OCI-LY1 (cell line): ENCODE measurements around the gene IRF2BP1.

Source experiments
- H2AFZ ChIP-seq: fragments of 200-600 bp; sonication (generic), shearing (Covaris generic); 2 replicates; pipeline ENCODE4 v1.6.0; 2014; ENCODE audit warnings: antibody characterized with exemption, mild to moderate bottlenecking, low read length
- H3F3A ChIP-seq: fragments of 200-600 bp; sonication (generic), shearing (Covaris generic); 2 replicates; pipeline ENCODE4 v1.6.0; 2014; ENCODE audit warnings: mild to moderate bottlenecking, antibody characterized with exemption, low read length, moderate library complexity; ENCODE audit not compliant: insufficient read depth
- H3K27ac ChIP-seq: fragments of 200-600 bp; sonication (generic); 2 replicates; pipeline ENCODE4 v1.5.1; 2014; ENCODE audit warnings: low read length, mixed run types, mild to moderate bottlenecking, low read depth; ENCODE audit not compliant: poor library complexity, severe bottlenecking
- H3K27me3 ChIP-seq: fragments of 200-600 bp; sonication (generic); 2 replicates; pipeline ENCODE4 v1.6.0; 2014; ENCODE audit warnings: antibody characterized with exemption, mild to moderate bottlenecking, low read length, moderate library complexity; ENCODE audit not compliant: insufficient read depth
- H3K36me3 ChIP-seq: fragments of 200-600 bp; sonication (generic); 2 replicates; pipeline ENCODE4 v1.6.1; 2014; ENCODE audit warnings: mild to moderate bottlenecking, antibody characterized with exemption, low read length, moderate library complexity, mixed read lengths; ENCODE audit not compliant: insufficient read depth
- H3K4me1 ChIP-seq: fragments of 200-600 bp; sonication (generic); 2 replicates; pipeline ENCODE4 v1.5.1; 2014; ENCODE audit warnings: mild to moderate bottlenecking, low read length, moderate library complexity; ENCODE audit not compliant: insufficient read depth, severe bottlenecking
- H3K4me2 ChIP-seq: fragments of 200-600 bp; sonication (generic), shearing (Covaris generic); 2 replicates; pipeline ENCODE4 v1.6.1; 2014; ENCODE audit warnings: low read length
- H3K4me3 ChIP-seq: fragments of 200-600 bp; sonication (generic); 2 replicates; pipeline ENCODE4 v1.5.1; 2014; ENCODE audit warnings: low read length, low read depth, mild to moderate bottlenecking, mixed read lengths; ENCODE audit not compliant: poor library complexity, severe bottlenecking
- H3K79me2 ChIP-seq: fragments of 200-600 bp; shearing (Covaris generic); 2 replicates; pipeline ENCODE4 v1.6.1; 2016; ENCODE audit warnings: mixed run types, low read length, mixed read lengths; ENCODE audit not compliant: insufficient read depth
- H3K9ac ChIP-seq: fragments of 200-600 bp; sonication (generic), shearing (Covaris generic); 2 replicates; pipeline ENCODE4 v1.6.1; 2014; ENCODE audit warnings: mild to moderate bottlenecking, low read length, mixed read lengths
- H3K9me2 ChIP-seq: fragments of 200-600 bp; sonication (generic), shearing (Covaris generic); 2 replicates; pipeline ENCODE4 v1.6.1; 2014; ENCODE audit warnings: low read depth, mild to moderate bottlenecking, low read length, mixed read lengths
- H3K9me3 ChIP-seq: fragments of 200-600 bp; shearing (Covaris generic); 2 replicates; pipeline ENCODE4 v1.6.1; 2014; ENCODE audit warnings: low read length, mixed read lengths
- H4K20me1 ChIP-seq: fragments of 200-600 bp; sonication (generic), shearing (Covaris generic); 2 replicates; pipeline ENCODE4 v1.6.0; 2016; ENCODE audit warnings: mild to moderate bottlenecking, low read length; ENCODE audit not compliant: insufficient read depth
- CTCF ChIP-seq: fragments of 200-600 bp; sonication (generic), shearing (Covaris generic); IDR thresholded peaks from 2 replicates; pipeline ENCODE4 v1.5.1; 2017; ENCODE audit warnings: mild to moderate bottlenecking, antibody characterized with exemption, low read length, moderate library complexity, mixed read lengths
- EZH2 ChIP-seq: fragments of 200-600 bp; sonication (generic), shearing (Covaris generic); IDR thresholded peaks from 2 replicates; pipeline ENCODE4 v1.8.0; 2017; ENCODE audit warnings: borderline replicate concordance, mixed run types, mild to moderate bottlenecking, antibody characterized with exemption, low read length, moderate library complexity, mixed read lengths

IRF2BP1 gene

GRCh38 chr19:45908956-45909355, 23.0 kb upstream of the IRF2BP1 start:
- H3K27ac ChIP-seq, result no peak overlapping the region
- no peaks in the 10 kb centered on the region for H3K4me1 ChIP-seq
- no peak overlapping the region for H3K9ac ChIP-seq

GRCh38 chr19:45906221-45906620, 20.3 kb upstream of the IRF2BP1 start:
- H3K27me3 ChIP-seq, result peaks cover under 1% of the 10 kb centered on the region; the same call in 1 of the 2 replicates

More at GRCh38 chr19:45908956-45909355, 23.0 kb upstream of the IRF2BP1 start:
- Histone ChIP-seq H4K20me1 (no peaks in the 10 kb centered on the region), H3K36me3 (no peaks in the 10 kb centered on the region; the same call in 1 of the 2 replicates), H3F3A (no peaks in the 10 kb centered on the region), H3K4me3 (no peak overlapping the region), H3K9me3 (no peaks in the 10 kb centered on the region), H2AFZ (no peak overlapping the region), H3K79me2 (no peaks in the 10 kb centered on the region), H3K27me3 (peaks cover 5% of the 10 kb centered on the region; the same call in 1 of the 2 replicates), H3K9me2 (no peaks in the 10 kb centered on the region), H3K4me2 (no peak overlapping the region)
- no peak for TF ChIP-seq CTCF
- no peak for TF ChIP-seq EZH2

GRCh38 chr19:45905011-45905410, 19.1 kb upstream of the IRF2BP1 start:
- peaks cover 17% of the 10 kb centered on the region for H3K4me1 ChIP-seq
- H3F3A ChIP-seq, result no peaks in the 10 kb centered on the region
- H3K27ac ChIP-seq, result no peak overlapping the region
- no peaks in the 10 kb centered on the region for H3K9me3 ChIP-seq
- H3K36me3 ChIP-seq, result peaks cover 8% of the 10 kb centered on the region; the same call in 1 of the 2 replicates
- TF ChIP-seq EZH2 (no peak), CTCF (no peak)
- no peaks in the 10 kb centered on the region for H4K20me1 ChIP-seq
- H3K4me3 ChIP-seq, result no peak overlapping the region
- H3K4me2 ChIP-seq, result no peak overlapping the region
- no peaks in the 10 kb centered on the region for H3K27me3 ChIP-seq
- H3K79me2 ChIP-seq, result no peaks in the 10 kb centered on the region
- H3K9ac ChIP-seq, result no peak overlapping the region
- no peaks in the 10 kb centered on the region for H3K9me2 ChIP-seq
- H2AFZ ChIP-seq, result no peak overlapping the region

More at GRCh38 chr19:45906221-45906620, 20.3 kb upstream of the IRF2BP1 start:
- no peaks in the 10 kb centered on the region for H3F3A ChIP-seq
- no peak overlapping the region for H3K4me3 ChIP-seq
- no peak overlapping the region for H2AFZ ChIP-seq
- no peaks in the 10 kb centered on the region for H3K36me3 ChIP-seq
- H3K4me1 ChIP-seq, result peaks cover 10% of the 10 kb centered on the region
- H3K9me2 ChIP-seq, result no peaks in the 10 kb centered on the region
- TF ChIP-seq CTCF (no peak), EZH2 (no peak)
- no peak overlapping the region for H3K27ac ChIP-seq
- no peaks in the 10 kb centered on the region for H3K79me2 ChIP-seq
- H3K4me2 ChIP-seq, result no peak overlapping the region
- no peaks in the 10 kb centered on the region for H3K9me3 ChIP-seq
- H4K20me1 ChIP-seq, result no peaks in the 10 kb centered on the region
- H3K9ac ChIP-seq, result no peak overlapping the region
